Central memory CD8-positive, alpha-beta T cell (primary cell): ENCODE measurements around the gene PAOX.
"Not testable (repeated sequence)": the region's sequence is repeated elsewhere in the genome, so short reads cannot be mapped to it uniquely, and the experiment has no call there.

ENCODE experiments used
- ATAC-seq: fragments of 150-1000 bp; cut with Tn5 transposase; replicated peaks from 2 replicates; pipeline ENCODE4 v1.10.0; 2022; ENCODE audit warnings: mild to moderate bottlenecking, moderate FRiP score, moderate number of reproducible peaks; ENCODE audit not compliant: poor library complexity, severe bottlenecking; ENCODE audit errors: extremely low read depth
- DNase-seq, 2 donors: peaks; one replicate each; pipeline ENCODE4 v3.0.0; 2021; ENCODE audit warnings: low spot score in 2 of 2
- H3K27ac Mint-ChIP-seq: one replicate; pipeline ENCODE4 v1.8.0; 2022; ENCODE audit warnings: low read depth, mild to moderate bottlenecking, moderate library complexity, mixed read lengths
- H3K27me3 Mint-ChIP-seq: one replicate; pipeline ENCODE4 v1.8.0; 2022; ENCODE audit warnings: mixed read lengths
- H3K36me3 Mint-ChIP-seq: one replicate; pipeline ENCODE4 v1.8.0; 2022; ENCODE audit warnings: mild to moderate bottlenecking, moderate library complexity, mixed read lengths; ENCODE audit not compliant: insufficient read depth
- H3K4me1 Mint-ChIP-seq: one replicate; pipeline ENCODE4 v1.8.0; 2022; ENCODE audit warnings: mixed read lengths
- H3K4me3 Mint-ChIP-seq: one replicate; pipeline ENCODE4 v1.8.0; 2022; ENCODE audit warnings: mild to moderate bottlenecking, moderate library complexity, mixed read lengths
- H3K9me3 Mint-ChIP-seq: one replicate; pipeline ENCODE4 v1.8.0; 2022; ENCODE audit warnings: mixed read lengths

The PAOX gene

GRCh38 chr10:133418289-133418993 lies 39.4 kb downstream of the PAOX start:
- ATAC-seq (no peak), DNase-seq (no peak)
- Mint-ChIP-seq H3K9me3 (no peaks in the 10 kb centered on the region), H3K4me3 (no peak overlapping the region), H3K27me3 (no peaks in the 10 kb centered on the region), H3K27ac (no peak overlapping the region), H3K4me1 (peaks cover 6% of the 10 kb centered on the region), H3K36me3 (peaks cover 17% of the 10 kb centered on the region)

DNA sequence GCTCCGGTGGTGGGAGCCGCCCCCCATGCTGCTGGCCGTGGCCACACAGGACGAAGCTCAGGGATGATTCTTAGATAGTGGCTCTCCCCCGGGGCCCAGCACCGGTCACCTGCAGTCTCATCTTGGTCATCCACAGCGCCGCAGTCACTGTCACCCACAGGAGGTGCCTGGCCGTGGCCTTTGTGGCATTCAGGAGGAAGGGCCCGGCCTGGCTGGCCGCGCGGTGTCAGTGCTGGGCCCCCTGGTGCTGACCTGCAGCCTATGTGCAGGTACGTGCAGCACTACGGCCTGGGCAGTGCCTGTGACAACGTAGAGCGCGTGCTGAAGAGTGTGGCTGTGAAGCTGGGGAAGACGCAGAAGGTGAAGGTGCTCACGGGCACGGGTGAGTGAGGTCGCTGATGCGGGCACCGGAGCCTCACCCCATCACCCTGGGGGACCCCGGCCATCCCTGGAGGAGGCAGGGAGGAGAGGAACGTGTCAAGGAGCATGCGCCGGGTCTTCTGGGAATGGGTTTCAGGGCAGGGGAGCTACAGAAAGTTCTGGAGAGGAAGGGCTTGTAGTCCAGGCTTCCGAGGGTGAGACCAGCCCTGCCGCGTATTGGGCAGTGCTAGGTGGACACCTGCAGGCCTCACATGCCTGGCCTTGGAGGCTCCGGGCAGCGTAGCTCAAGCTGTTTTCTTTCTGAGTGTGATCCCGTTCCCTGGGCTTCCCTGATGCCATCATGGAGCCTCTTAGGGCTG lies 40.3 kb downstream of the PAOX start:
- H3K4me1 Mint-ChIP-seq: peaks cover 6% of the 10 kb centered on the region
- H3K9me3 Mint-ChIP-seq: no peaks in the 10 kb centered on the region
- H3K36me3 Mint-ChIP-seq: peaks cover 16% of the 10 kb centered on the region
- no peak overlapping the region for H3K4me3 Mint-ChIP-seq
- H3K27me3 Mint-ChIP-seq: no peaks in the 10 kb centered on the region
- ATAC-seq (no peak), DNase-seq (no peak)
- H3K27ac Mint-ChIP-seq: no peak overlapping the region

DNA sequence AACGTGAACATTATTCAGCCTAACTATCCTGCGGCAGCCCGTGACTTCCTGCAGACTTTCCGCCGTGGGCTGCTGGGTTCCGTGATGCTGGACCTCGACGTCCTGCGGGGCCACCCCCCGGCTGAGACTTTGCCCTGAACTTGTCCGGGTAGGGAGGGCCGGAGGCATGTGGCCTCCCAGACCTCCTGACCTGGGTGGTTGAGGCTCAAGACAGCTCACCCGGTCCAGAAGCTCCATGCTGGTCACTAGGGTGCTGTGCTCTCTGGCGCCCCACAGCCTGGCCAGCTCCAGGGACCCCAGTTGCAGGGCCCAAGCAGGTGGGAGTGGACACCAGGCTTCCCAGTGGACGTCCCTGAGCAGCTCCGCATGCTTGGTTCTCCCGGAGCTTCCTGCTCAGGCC lies 41.0 kb downstream of the PAOX start:
- no peak for ATAC-seq
- Mint-ChIP-seq H3K4me1 (peaks cover 6% of the 10 kb centered on the region), H3K36me3 (peaks cover 16% of the 10 kb centered on the region), H3K27ac (no peak overlapping the region), H3K27me3 (no peaks in the 10 kb centered on the region), H3K9me3 (no peaks in the 10 kb centered on the region), H3K4me3 (no peak overlapping the region)
- DNase-seq: no peak

DNA sequence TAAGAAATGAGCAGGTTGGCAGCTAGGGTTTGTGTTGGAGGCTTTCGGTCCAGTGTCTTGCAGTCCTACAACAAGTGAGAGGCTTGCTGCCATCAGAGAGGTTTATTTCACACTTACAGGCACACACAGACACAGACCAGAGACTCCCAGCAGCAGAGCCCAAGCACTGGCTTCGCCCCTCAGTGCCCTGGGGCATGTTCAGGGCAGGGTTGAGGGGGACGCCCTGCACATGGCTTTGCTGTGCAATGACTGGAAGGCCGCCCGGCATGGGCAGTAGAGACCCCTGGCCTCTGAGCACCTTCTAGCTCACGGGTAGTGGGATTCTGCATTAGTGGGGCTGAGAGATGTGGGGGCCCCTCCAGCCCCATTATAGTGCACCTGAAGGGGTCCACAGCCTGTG lies 41.5 kb downstream of the PAOX start:
- DNase-seq: no peak
- no peak overlapping the region for H3K27ac Mint-ChIP-seq
- no peak for ATAC-seq
- H3K36me3 Mint-ChIP-seq: peaks cover 11% of the 10 kb centered on the region
- H3K4me3 Mint-ChIP-seq: no peak overlapping the region
- no peaks in the 10 kb centered on the region for H3K9me3 Mint-ChIP-seq
- H3K4me1 Mint-ChIP-seq: peaks cover 6% of the 10 kb centered on the region
- H3K27me3 Mint-ChIP-seq: no peaks in the 10 kb centered on the region

GRCh38 chr10:133421336-133422222 lies 42.5 kb downstream of the PAOX start:
- no peak for DNase-seq

GRCh38 chr10:133422223-133422806 lies 43.3 kb downstream of the PAOX start:
- ATAC-seq: no peak
- H3K27me3 Mint-ChIP-seq: no peaks in the 10 kb centered on the region

More at GRCh38 chr10:133421336-133422222, 42.5 kb downstream of the PAOX start:
- Mint-ChIP-seq H3K27ac (peak overlapping the region; percentile 75), H3K4me3 (peak overlapping the region; percentile 27), H3K4me1 (peaks cover 6% of the 10 kb centered on the region), H3K27me3 (no peaks in the 10 kb centered on the region), H3K9me3 (no peaks in the 10 kb centered on the region), H3K36me3 (peaks cover 7% of the 10 kb centered on the region)
- ATAC-seq: no peak

DNA sequence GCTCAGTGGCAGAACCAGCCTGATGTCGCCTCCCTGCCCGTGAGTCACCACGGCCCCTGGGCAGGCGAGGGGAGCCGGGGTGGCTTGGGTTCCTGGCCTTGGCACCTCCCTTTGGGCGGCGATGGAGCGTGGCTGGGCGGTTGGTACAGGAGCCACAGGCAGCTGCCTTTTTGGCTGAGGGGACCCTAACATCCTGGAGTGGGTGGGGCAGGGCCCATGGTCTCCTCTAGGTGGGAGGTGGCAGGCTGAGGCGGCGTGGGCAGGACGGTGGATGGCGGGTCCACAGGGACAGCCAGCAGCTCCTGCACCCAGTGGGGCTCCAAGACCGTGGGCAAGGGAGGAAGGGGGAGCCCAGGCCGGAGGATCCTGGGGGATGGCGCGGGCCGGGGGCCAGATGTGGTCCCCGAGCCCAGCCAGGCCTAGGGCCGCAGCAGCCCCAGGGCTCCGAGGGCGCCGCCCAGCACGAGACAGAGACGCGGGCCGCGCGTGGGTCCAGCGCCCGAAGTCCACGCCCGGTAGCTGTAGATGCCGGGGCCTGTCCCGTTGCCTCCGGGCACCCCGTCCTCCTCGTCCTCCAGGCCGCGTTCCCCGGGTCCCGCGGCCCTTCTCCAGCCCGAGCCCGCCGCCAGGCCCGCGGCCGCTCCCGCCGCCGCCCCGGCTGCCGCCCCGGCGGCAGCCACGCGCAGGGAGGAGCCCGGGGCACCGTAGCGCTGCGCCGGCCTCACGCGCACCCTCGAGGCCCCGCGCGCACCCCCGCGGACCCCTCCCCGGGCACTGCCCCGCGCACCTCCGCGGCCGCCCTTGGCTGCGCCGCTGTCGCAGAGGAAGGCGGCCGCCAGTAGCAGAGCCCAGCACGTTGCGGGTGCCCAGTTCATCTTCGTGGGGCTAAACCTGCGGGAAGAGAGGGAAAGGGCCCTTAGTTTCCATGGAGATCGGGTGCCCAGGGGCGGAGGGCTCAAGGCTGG lies 44.0 kb downstream of the PAOX start:
- H3K27ac Mint-ChIP-seq: no peak overlapping the region
- no peak for DNase-seq
- H3K4me1 Mint-ChIP-seq: peaks cover 6% of the 10 kb centered on the region
- no peaks in the 10 kb centered on the region for H3K9me3 Mint-ChIP-seq
- H3K4me3 Mint-ChIP-seq: peak overlapping the region; percentile 25
- ATAC-seq: no peak
- H3K27me3 Mint-ChIP-seq: no peaks in the 10 kb centered on the region
- peaks cover 7% of the 10 kb centered on the region for H3K36me3 Mint-ChIP-seq

More at GRCh38 chr10:133422223-133422806, 43.3 kb downstream of the PAOX start:
- peaks cover 6% of the 10 kb centered on the region for H3K4me1 Mint-ChIP-seq
- H3K27ac Mint-ChIP-seq: no peak overlapping the region
- peak overlapping the region; percentile 25 for H3K4me3 Mint-ChIP-seq
- H3K9me3 Mint-ChIP-seq: no peaks in the 10 kb centered on the region
- no peak for DNase-seq
- H3K36me3 Mint-ChIP-seq: peaks cover 7% of the 10 kb centered on the region

- ATAC-seq, H3K36me3 Mint-ChIP-seq, H3K27me3 Mint-ChIP-seq, H3K4me3 Mint-ChIP-seq, H3K27ac Mint-ChIP-seq, DNase-seq, H3K9me3 Mint-ChIP-seq, H3K4me1 Mint-ChIP-seq: not testable (repeated sequence)
These were observed 45.0 kb downstream of the PAOX start for GRCh38 chr10:133424102-133424501.

DNA sequence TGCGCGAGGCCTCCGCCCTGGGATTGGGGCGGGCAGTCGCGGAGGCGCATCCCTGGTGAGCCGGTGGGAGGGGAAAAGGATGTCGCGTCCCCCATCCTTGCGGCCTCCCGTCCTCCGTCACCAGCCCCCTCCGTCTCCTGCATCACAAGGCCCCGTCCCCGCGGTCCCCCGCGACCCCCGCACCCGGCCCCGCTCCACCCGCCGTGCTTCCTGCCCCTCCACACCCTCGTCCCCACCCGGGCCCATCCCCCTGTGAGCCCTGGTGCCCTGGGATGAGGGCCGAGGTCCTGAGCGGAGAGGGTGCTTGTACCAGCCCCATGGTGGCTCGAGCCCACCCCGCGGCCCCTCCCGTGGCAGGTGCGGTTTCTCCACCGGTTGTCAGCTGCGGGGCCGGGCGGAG lies 45.5 kb downstream of the PAOX start, which contains the start of gene SPRN:
Gene SPRN (minus strand): TSS at position 25 of the 400 bp plus-strand sequence. CDS start 944 bp downstream, outside the sequence.
- not testable (repeated sequence) for ATAC-seq, H3K9me3 Mint-ChIP-seq, H3K27ac Mint-ChIP-seq, H3K4me1 Mint-ChIP-seq, H3K36me3 Mint-ChIP-seq, DNase-seq, H3K27me3 Mint-ChIP-seq
- H3K4me3 Mint-ChIP-seq: peak within 1 kb of the TSS; percentile 25

- H3K9me3 Mint-ChIP-seq, H3K27me3 Mint-ChIP-seq, ATAC-seq, H3K27ac Mint-ChIP-seq, H3K4me3 Mint-ChIP-seq, DNase-seq, H3K36me3 Mint-ChIP-seq, H3K4me1 Mint-ChIP-seq: not testable (repeated sequence)
These were observed 50.5 kb downstream of the PAOX start for GRCh38 chr10:133429571-133429970.

GRCh38 chr10:133431888-133432613 lies 53.0 kb downstream of the PAOX start:
- not testable (repeated sequence) for H3K36me3 Mint-ChIP-seq, H3K4me3 Mint-ChIP-seq, H3K27ac Mint-ChIP-seq, ATAC-seq, DNase-seq, H3K9me3 Mint-ChIP-seq, H3K27me3 Mint-ChIP-seq, H3K4me1 Mint-ChIP-seq
